Suppressor macrophage treated with lipopolysaccharide for 4 hours (primary cell): ENCODE results near the gene INPP5B.
"Not testable (repeated sequence)": the region's sequence is repeated elsewhere in the genome, so short reads cannot be mapped to it uniquely, and the experiment has no call there.

ENCODE experiments used
- DNase-seq: peaks from one replicate; pipeline ENCODE4 v3.0.0-alpha.2; 2020

INPP5B gene

GRCh38 chr1:37946703-37947360, at the start of gene INPP5B:
Gene INPP5B (minus strand): TSS chr1:37947053. CDS start chr1:37946308, 745 bp downstream.
- peak; percentile 85 for DNase-seq

- peak; percentile 31 for DNase-seq
Measured at GRCh38 chr1:37995751-37996345, 49.0 kb upstream of the INPP5B start.

- DNase-seq, result peak; percentile 28
Measured at GRCh38 chr1:37994886-37995566, 48.2 kb upstream of the INPP5B start.

- DNase-seq, result peak; percentile 48
Measured at GRCh38 chr1:37989361-37989930, 42.6 kb upstream of the INPP5B start.

- no peak for DNase-seq
Measured at GRCh38 chr1:37987679-37988078, 40.8 kb upstream of the INPP5B start.

GRCh38 chr1:37983546-37983945, 36.7 kb upstream of the INPP5B start:
- DNase-seq, result no peak

GRCh38 chr1:37978541-37978940, 31.7 kb upstream of the INPP5B start:
- no peak for DNase-seq

GRCh38 chr1:37975083-37975482, 28.2 kb upstream of the INPP5B start:
- DNase-seq, result peak; percentile 54

GRCh38 chr1:37974567-37974966, 27.7 kb upstream of the INPP5B start:
- DNase-seq, result no peak

GRCh38 chr1:37973684-37974083, 26.8 kb upstream of the INPP5B start:
- DNase-seq, result not testable (repeated sequence)

GRCh38 chr1:37965301-37965700, 18.4 kb upstream of the INPP5B start:
- no peak for DNase-seq

- DNase-seq, result not testable (repeated sequence)
Measured at GRCh38 chr1:37964106-37964505, 17.3 kb upstream of the INPP5B start.

- no peak for DNase-seq
Measured at GRCh38 chr1:37958690-37959089, 11.8 kb upstream of the INPP5B start.

GRCh38 chr1:37955685-37956084, 8.8 kb upstream of the INPP5B start:
- no peak for DNase-seq

- DNase-seq, result no peak
Measured at GRCh38 chr1:37954316-37954971, 7.6 kb upstream of the INPP5B start.

GRCh38 chr1:37952738-37953137, 5.9 kb upstream of the INPP5B start:
- no peak for DNase-seq

- DNase-seq, result no peak
Measured at GRCh38 chr1:37951783-37952624, 5.2 kb upstream of the INPP5B start.

GRCh38 chr1:37951041-37951782, 4.4 kb upstream of the INPP5B start:
- peak; percentile 37 for DNase-seq

GRCh38 chr1:37949524-37950152, 2.8 kb upstream of the INPP5B start:
- no peak for DNase-seq

- no peak for DNase-seq
Measured at GRCh38 chr1:37948841-37949240, 2.0 kb upstream of the INPP5B start.

GRCh38 chr1:37948166-37948565, 1.3 kb upstream of the INPP5B start:
- peak; percentile 50 for DNase-seq
